EH (cell line): Measurements from ENCODE around the gene FERMT3.
A peak's percentile ranks its signal among the peaks of the same experiment; 100 is the strongest.

Source experiments
- DNase-seq: peaks from one replicate; pipeline ENCODE4 v3.0.0-alpha.2; 2015; ENCODE audit warnings: low read depth

The FERMT3 gene

GRCh38 chr11:64186492-64187165 lies 19.9 kb upstream of the FERMT3 start:
- DNase-seq: peak; percentile 31

- DNase-seq: no peak
Observed at GRCh38 chr11:64192434-64192833, 14.1 kb upstream of the FERMT3 start.

- DNase-seq: no peak
Observed at GRCh38 chr11:64196626-64197025, 9.9 kb upstream of the FERMT3 start.

- DNase-seq: no peak
Observed at GRCh38 chr11:64198511-64198910, 8.0 kb upstream of the FERMT3 start.

GRCh38 chr11:64201543-64201942 lies 5.0 kb upstream of the FERMT3 start:
- DNase-seq: no peak

- DNase-seq: no peak
Observed at GRCh38 chr11:64202992-64203391, 3.5 kb upstream of the FERMT3 start.

GRCh38 chr11:64203421-64204079 lies 3.0 kb upstream of the FERMT3 start:
- DNase-seq: no peak

GRCh38 chr11:64204080-64204440 lies 2.5 kb upstream of the FERMT3 start:
- no peak for DNase-seq

GRCh38 chr11:64204464-64204989 lies 2.0 kb upstream of the FERMT3 start:
- peak; percentile 95 for DNase-seq

- DNase-seq: peak; percentile 87
Observed at GRCh38 chr11:64207256-64208085, 950 bp downstream of the FERMT3 start.

- no peak for DNase-seq
Observed at GRCh38 chr11:64208086-64208795, 1.7 kb downstream of the FERMT3 start.

- DNase-seq: no peak
Observed at GRCh38 chr11:64208796-64209562, 2.5 kb downstream of the FERMT3 start.

- DNase-seq: no peak
Observed at GRCh38 chr11:64209563-64209843, 3.0 kb downstream of the FERMT3 start.

- no peak for DNase-seq
Observed at GRCh38 chr11:64210301-64211020, 3.9 kb downstream of the FERMT3 start.

GRCh38 chr11:64211181-64211872 lies 4.8 kb downstream of the FERMT3 start:
- no peak for DNase-seq

GRCh38 chr11:64216879-64217278 lies 10.4 kb downstream of the FERMT3 start:
- no peak for DNase-seq

- DNase-seq: no peak
Observed at GRCh38 chr11:64218628-64219353, 12.3 kb downstream of the FERMT3 start.

GRCh38 chr11:64219354-64219684 lies 12.8 kb downstream of the FERMT3 start:
- no peak for DNase-seq

- DNase-seq: no peak
Observed at GRCh38 chr11:64219755-64220154, 13.2 kb downstream of the FERMT3 start.

- DNase-seq: no peak
Observed at GRCh38 chr11:64220271-64220670, 13.8 kb downstream of the FERMT3 start.
